Ovary (tissue), 3 donors: ENCODE data around the gene PAX9.

Source experiments
- CTCF ChIP-seq, 3 donors: fragments of 450-650 bp in 2 of 3; fragments of 200-600 bp in 1 of 3; IDR thresholded peaks; one replicate each; pipeline versions ENCODE4 v1.5.1 to v1.8.0; 2016 to 2022; ENCODE audit warnings: antibody characterized with exemption in 3 of 3, mild to moderate bottlenecking in 1 of 3
- EP300 ChIP-seq: sonication (generic); formaldehyde crosslinking; IDR thresholded peaks from one replicate; pipeline ENCODE4 v1.6.1; 2017; ENCODE audit warnings: antibody characterized with exemption
- donor health status: DM: no; HTN: no; CAD: no.

GRCh38 chr14:36664322-36665193 lies 2.9 kb downstream of the PAX9 start:
- TF ChIP-seq CTCF (IDR thresholded peaks at IDR 0.05) (no peak), EP300 (no peak)
